Thymus (tissue), 11 donors: ENCODE data around the gene RESP18. TPM values are rescaled to one million over a fixed set of nuclear protein-coding genes. Genes with fewer than 3 reads are reported as not detected.
A peak's percentile ranks its signal among the peaks of the same experiment; 100 is the strongest.

ENCODE experiments used
- DNase-seq, 9 donors: peaks; one replicate each; pipeline ENCODE4 v3.0.0-alpha.2; 2013; ENCODE audit warnings: low spot score in 9 of 9, low read depth in 6 of 9, missing footprints in 1 of 9
- H3K27ac ChIP-seq, 2 donors: one replicate each; pipeline ENCODE4 v1.5.1; 2013; ENCODE audit warnings: control low read depth in 1 of 2, low read depth in 1 of 2, low read length in 1 of 2, mild to moderate bottlenecking in 1 of 2, moderate library complexity in 1 of 2
- H3K27me3 ChIP-seq, 2 donors: one replicate each; pipeline ENCODE4 v1.5.1; 2013; ENCODE audit warnings: low read length in 1 of 2; ENCODE audit not compliant: control insufficient read depth in 2 of 2, insufficient read depth in 1 of 2
- H3K36me3 ChIP-seq, 2 donors: one replicate each; pipeline ENCODE4 v1.5.1; 2013; ENCODE audit warnings: low read length in 1 of 2, mild to moderate bottlenecking in 1 of 2, moderate library complexity in 1 of 2; ENCODE audit not compliant: control insufficient read depth in 2 of 2, insufficient read depth in 2 of 2
- H3K4me1 ChIP-seq, 2 donors: one replicate each; pipeline ENCODE4 v1.5.1; 2013; ENCODE audit warnings: low read length in 2 of 2; ENCODE audit not compliant: control insufficient read depth in 2 of 2, insufficient read depth in 2 of 2
- H3K4me3 ChIP-seq, 2 donors: one replicate each; pipeline ENCODE4 v1.5.1; 2013; ENCODE audit warnings: low read length in 2 of 2, control low read depth in 1 of 2, mild to moderate bottlenecking in 1 of 2
- H3K9me3 ChIP-seq, 2 donors: one replicate each; pipeline ENCODE4 v1.5.1; 2013; ENCODE audit warnings: low read length in 1 of 2, mild to moderate bottlenecking in 1 of 2; ENCODE audit not compliant: control insufficient read depth in 2 of 2, insufficient read depth in 1 of 2
- WGBS: extraction: QIAGEN DNeasy Blood & Tissue Kit; methylation state at CpG from one replicate; pipeline ENCODE4 v1.1.7; 2013; 5-methylcytosine and 5-hydroxymethylcytosine counted together
- polyA plus RNA-seq: library from polyadenylated mRNA; stranded (reverse); fragments of 200-250 nt; gene quantifications from one replicate; pipeline ENCODE4 v1.2.3, GENCODE V29; 2013
- total RNA-seq: library from RNA; stranded (reverse); fragments of 120-200 nt; gene quantifications from one replicate; pipeline ENCODE4 v1.2.4, GENCODE V29; 2013
- donor health status: healthy.

The RESP18 gene
- total and polyA plus RNA-seq, 2 donors = 0.07 TPM; not detected in 1

DNA sequence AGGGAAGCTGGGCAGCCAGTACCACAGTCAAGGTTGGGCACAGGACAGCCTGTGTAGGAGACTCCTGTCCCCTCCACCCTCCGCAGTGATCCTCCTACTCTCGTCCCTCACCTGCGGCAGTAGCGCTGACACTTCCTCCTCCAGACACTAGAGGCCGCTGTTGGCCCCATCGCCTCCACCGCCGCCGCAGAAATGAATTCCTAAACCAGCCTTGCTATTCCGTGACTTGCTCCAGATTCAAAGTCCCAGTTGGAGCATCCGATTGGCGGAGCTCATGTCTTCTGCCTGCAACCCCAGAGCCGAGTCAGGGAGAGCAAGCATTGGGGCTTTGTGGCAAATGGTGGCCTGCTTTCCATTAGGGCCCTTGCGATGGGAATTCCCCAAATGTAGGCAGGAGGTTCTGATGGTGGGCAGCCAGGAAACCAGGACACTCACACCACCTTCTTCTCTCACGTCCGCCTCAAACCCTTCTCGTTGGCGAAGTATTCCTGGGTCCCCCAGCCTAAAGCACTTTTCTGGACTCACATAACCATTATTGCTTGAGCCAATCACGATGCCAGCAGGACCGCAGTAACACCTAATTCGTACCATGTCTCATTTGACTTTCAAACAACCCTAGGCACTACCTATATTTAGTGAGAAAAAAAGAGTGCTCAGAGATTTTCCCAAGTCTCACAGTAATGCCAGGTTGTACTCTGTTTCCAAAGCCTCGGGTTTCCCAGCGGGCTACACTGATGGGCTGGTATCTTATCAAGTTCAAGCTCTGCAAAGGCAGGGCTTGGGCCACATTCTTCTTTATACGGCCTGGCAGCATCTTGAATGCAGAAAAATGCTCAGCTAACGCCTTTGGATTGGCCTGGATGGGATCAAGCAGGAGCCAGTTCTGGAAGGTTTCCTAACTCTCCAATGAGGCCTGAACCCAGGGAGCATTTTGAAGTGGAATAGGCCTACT is 54.6 kb downstream of the RESP18 start:
- 33% methylated on average over 25 of the region's 25 CpGs for WGBS
- Histone ChIP-seq H3K36me3 (peaks cover 14 to 24% of the 10 kb centered on the region in 2 donors), H3K27ac (peak overlapping the region; percentile 99 to 100), H3K4me1 (peaks cover 19 to 34% of the 10 kb centered on the region in 2 donors), H3K4me3 (no peak overlapping the region), H3K9me3 (no peaks in the 10 kb centered on the region), H3K27me3 (peaks cover 0 to 13% of the 10 kb centered on the region in 2 donors)
- DNase-seq = peak in 5 of 9 donors; percentile 63 to 82 (median 74)

Other genes with a start within 250 kb of the RESP18 start
- gene NHEJ1, start 171.9 kb downstream of the RESP18 start, total RNA-seq = 12.3 TPM
- gene NHEJ1, start 171.9 kb downstream of the RESP18 start, polyA plus RNA-seq = 8.3 TPM
- 0.47 TPM for gene SLC23A3, start 162.7 kb downstream of the RESP18 start, total RNA-seq
- gene SLC23A3, start 162.7 kb downstream of the RESP18 start, polyA plus RNA-seq = 2.6 TPM
- 33.3 TPM for gene CNPPD1, start 155.8 kb downstream of the RESP18 start, total RNA-seq
- 46.9 TPM for gene CNPPD1, start 155.8 kb downstream of the RESP18 start, polyA plus RNA-seq
- gene RETREG2, start 154.5 kb downstream of the RESP18 start, total RNA-seq = 33.6 TPM
- 56.0 TPM for gene RETREG2, start 154.5 kb downstream of the RESP18 start, polyA plus RNA-seq
- 57.8 TPM for gene ZFAND2B, start 126.0 kb downstream of the RESP18 start, total RNA-seq
- gene ZFAND2B, start 126.0 kb downstream of the RESP18 start, polyA plus RNA-seq = 59.0 TPM
- gene ABCB6, start 113.8 kb downstream of the RESP18 start, total RNA-seq = 8.2 TPM
- 29.3 TPM for gene ABCB6, start 113.8 kb downstream of the RESP18 start, polyA plus RNA-seq
- gene ATG9A, start 103.1 kb downstream of the RESP18 start, total RNA-seq = 10.0 TPM
- gene ATG9A, start 103.1 kb downstream of the RESP18 start, polyA plus RNA-seq = 27.4 TPM
- 44.4 TPM for gene ANKZF1, start 102.9 kb downstream of the RESP18 start, total RNA-seq
- gene ANKZF1, start 102.9 kb downstream of the RESP18 start, polyA plus RNA-seq = 91.6 TPM
- gene GLB1L, start 87.3 kb downstream of the RESP18 start, total RNA-seq = 4.2 TPM
- gene GLB1L, start 87.3 kb downstream of the RESP18 start, polyA plus RNA-seq = 11.3 TPM
- 21.4 TPM for gene STK16, start 87.3 kb downstream of the RESP18 start, total RNA-seq
- gene STK16, start 87.3 kb downstream of the RESP18 start, polyA plus RNA-seq = 55.1 TPM
- 0.05 TPM for gene TUBA4B, start 79.5 kb downstream of the RESP18 start, total RNA-seq
- gene TUBA4B, start 79.5 kb downstream of the RESP18 start, polyA plus RNA-seq = 0.23 TPM
- 21.0 TPM for gene TUBA4A, start 78.8 kb downstream of the RESP18 start, total RNA-seq
- 102 TPM for gene TUBA4A, start 78.8 kb downstream of the RESP18 start, polyA plus RNA-seq
- 27.0 TPM for gene DNAJB2, start 53.4 kb downstream of the RESP18 start, total RNA-seq
- gene DNAJB2, start 53.4 kb downstream of the RESP18 start, polyA plus RNA-seq = 87.0 TPM
- 0.14 TPM for gene PTPRN, start 23.3 kb downstream of the RESP18 start, total RNA-seq
- gene PTPRN, start 23.3 kb downstream of the RESP18 start, polyA plus RNA-seq = 0.41 TPM
- 33.6 TPM for gene DNPEP, start 55.2 kb upstream of the RESP18 start, total RNA-seq
- 105 TPM for gene DNPEP, start 55.2 kb upstream of the RESP18 start, polyA plus RNA-seq
- 3.4 TPM for gene DES, start 85.6 kb upstream of the RESP18 start, total RNA-seq
- 21.6 TPM for gene DES, start 85.6 kb upstream of the RESP18 start, polyA plus RNA-seq
- gene SPEG, start 102.1 kb upstream of the RESP18 start, total RNA-seq = 1.3 TPM
- gene SPEG, start 102.1 kb upstream of the RESP18 start, polyA plus RNA-seq = 19.8 TPM
- gene GMPPA, start 166.1 kb upstream of the RESP18 start, total RNA-seq = 17.6 TPM
- 32.7 TPM for gene GMPPA, start 166.1 kb upstream of the RESP18 start, polyA plus RNA-seq
- gene ASIC4, start 181.7 kb upstream of the RESP18 start, total RNA-seq = 0.05 TPM
- gene ASIC4, start 181.7 kb upstream of the RESP18 start, polyA plus RNA-seq = 0.23 TPM
- 8.5 TPM for gene CHPF, start 211.1 kb upstream of the RESP18 start, total RNA-seq
- 17.5 TPM for gene CHPF, start 211.1 kb upstream of the RESP18 start, polyA plus RNA-seq
- 0.52 TPM for gene TMEM198, start 211.3 kb upstream of the RESP18 start, total RNA-seq
- 3.7 TPM for gene TMEM198, start 211.3 kb upstream of the RESP18 start, polyA plus RNA-seq
- gene OBSL1, start 238.8 kb upstream of the RESP18 start, total RNA-seq = 9.6 TPM
- gene OBSL1, start 238.8 kb upstream of the RESP18 start, polyA plus RNA-seq = 34.2 TPM
- gene INHA, start 239.6 kb upstream of the RESP18 start, total RNA-seq = 0.05 TPM
- gene INHA, start 239.6 kb upstream of the RESP18 start, polyA plus RNA-seq = 0.71 TPM